ENCODE results near the gene GPRASP3. TPM values are rescaled to one million over a fixed set of nuclear protein-coding genes. Genes with fewer than 3 reads are reported as not detected.

GPRASP3 gene
- total and polyA plus RNA-seq, 4 donors: 0.87 to 12.9 (median 2.1) TPM

DNA sequence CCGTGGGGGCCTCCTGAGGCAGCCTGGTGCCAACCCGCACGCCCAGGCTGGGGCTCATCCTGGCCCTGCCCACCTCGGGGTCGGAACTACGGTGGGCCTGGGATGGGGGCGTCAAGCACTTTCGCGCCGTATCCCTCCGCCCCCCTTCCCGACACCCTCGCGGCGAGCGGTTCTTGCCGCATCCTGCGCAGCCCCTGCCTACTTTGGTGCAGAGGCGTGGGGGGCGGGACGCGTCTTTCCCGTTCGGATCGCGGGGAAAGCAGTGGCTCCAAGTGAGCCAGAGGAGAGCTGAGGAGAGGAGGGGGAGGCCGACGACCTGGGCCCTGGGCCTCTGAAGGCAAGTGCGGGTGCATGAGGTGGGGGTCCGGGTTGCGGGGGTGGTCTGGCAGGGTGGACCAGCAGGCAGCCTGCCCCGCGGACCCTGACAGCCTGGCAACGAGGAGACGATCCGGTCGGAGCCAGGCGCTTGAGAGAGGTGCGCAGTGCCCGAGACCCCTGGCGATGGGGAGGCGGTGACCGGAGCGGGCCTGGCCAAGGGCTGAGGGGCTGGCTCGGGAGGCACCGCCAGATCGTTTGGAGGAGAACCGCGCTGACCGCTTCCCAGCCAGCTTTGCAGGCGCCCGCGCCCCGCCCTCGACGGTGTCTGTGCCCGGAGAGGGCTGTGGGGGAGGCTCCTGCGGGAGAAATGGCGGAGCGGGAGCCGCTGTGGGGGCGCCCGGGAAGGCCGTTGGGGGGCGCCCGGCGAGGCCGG is 8.2 kb upstream of the GPRASP3 start, which contains the start of gene GPRASP2:
Gene GPRASP2 (plus strand): TSS at position 233 of the 751 bp plus-strand sequence. CDS start 2,422 bp downstream, outside the sequence.
- Histone ChIP-seq H3K4me3 (peak within 1 kb of the TSS; percentile 57), H3K9me3 (ENCODE audit: control insufficient read depth in 4 of 4, insufficient read depth in 3 of 4, low read length in 3 of 4) (peaks cover 0 to 3% (median 0%) of the 10 kb centered on the region in 4 donors), H3K36me3 (ENCODE audit: control insufficient read depth in 4 of 4, insufficient read depth in 4 of 4, low read length in 4 of 4) (peaks cover 0 to 2% (median 0%) of the 10 kb centered on the region in 4 donors), H3K27me3 (ENCODE audit: control insufficient read depth in 3 of 3, insufficient read depth in 3 of 3, low read length in 2 of 3) (peaks cover 0 to 3% (median 0%) of the 10 kb centered on the region in 3 donors), H3K27ac (ENCODE audit: low read depth in 1 of 2, low read length in 1 of 2) (peak within 1 kb of the TSS; percentile 55 to 81), H3K4me1 (ENCODE audit: control insufficient read depth in 5 of 5, insufficient read depth in 5 of 5, low read length in 5 of 5) (no peaks in the 10 kb centered on the region), H3K9ac (ENCODE audit: insufficient read depth in 1 of 2, low read length in 2 of 2) (peak within 1 kb of the TSS; percentile 76 to 95)
- peak; percentile 72 for ATAC-seq (ENCODE audit: insufficient read depth, low FRiP score)
- TF ChIP-seq, protein P1, sequence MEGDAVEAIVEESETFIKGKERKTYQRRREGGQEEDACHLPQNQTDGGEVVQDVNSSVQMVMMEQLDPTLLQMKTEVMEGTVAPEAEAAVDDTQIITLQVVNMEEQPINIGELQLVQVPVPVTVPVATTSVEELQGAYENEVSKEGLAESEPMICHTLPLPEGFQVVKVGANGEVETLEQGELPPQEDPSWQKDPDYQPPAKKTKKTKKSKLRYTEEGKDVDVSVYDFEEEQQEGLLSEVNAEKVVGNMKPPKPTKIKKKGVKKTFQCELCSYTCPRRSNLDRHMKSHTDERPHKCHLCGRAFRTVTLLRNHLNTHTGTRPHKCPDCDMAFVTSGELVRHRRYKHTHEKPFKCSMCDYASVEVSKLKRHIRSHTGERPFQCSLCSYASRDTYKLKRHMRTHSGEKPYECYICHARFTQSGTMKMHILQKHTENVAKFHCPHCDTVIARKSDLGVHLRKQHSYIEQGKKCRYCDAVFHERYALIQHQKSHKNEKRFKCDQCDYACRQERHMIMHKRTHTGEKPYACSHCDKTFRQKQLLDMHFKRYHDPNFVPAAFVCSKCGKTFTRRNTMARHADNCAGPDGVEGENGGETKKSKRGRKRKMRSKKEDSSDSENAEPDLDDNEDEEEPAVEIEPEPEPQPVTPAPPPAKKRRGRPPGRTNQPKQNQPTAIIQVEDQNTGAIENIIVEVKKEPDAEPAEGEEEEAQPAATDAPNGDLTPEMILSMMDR (IDR thresholded peaks at IDR 0.05; ENCODE audit: control extremely low read depth, extremely low read depth): no peak
- 0 to 32% methylated on average over 21 to 68 of the region's 68 CpGs for WGBS, 2 donors
- DNase-seq: peak; percentile 79 to 80 (median 79)

DNA sequence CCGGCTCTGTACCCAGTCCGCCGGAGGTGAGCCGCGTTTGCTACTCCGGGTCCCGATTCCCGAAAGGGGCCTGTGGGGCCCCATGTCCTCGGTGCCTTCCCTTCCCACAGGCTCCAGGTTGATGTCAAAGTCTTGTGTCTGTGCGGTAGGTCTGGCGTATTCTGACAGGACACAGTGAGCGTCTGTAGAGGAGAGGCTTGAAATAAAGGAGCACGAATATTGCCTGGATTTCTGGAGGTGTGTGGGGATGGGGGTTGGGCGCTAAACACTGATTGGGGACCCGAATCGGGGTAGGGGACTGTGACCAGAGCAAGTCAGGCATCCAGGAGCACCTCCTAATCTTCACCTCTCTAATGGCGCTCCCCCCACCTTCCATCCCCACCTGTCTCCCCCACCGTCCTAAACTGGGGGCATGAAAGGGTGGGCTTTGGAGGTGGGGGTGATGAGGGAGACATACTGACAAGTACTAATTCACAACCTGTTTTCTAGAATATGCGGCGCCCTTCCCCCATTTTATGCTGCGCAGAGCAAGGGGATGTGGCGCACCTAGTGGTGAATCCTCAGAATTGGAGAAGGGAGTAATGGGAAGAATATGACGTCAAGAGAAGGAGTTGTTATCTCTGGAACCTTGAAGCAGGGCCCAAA is 7.4 kb upstream of the GPRASP3 start:
- DNase-seq: peak; percentile 81 to 86 (median 82)
- 3 to 34% methylated on average over 16 to 23 of the region's 23 CpGs for WGBS, 2 donors
- Histone ChIP-seq H3K4me1 (ENCODE audit: control insufficient read depth in 5 of 5, insufficient read depth in 5 of 5, low read length in 5 of 5) (no peaks in the 10 kb centered on the region), H3K9me3 (ENCODE audit: control insufficient read depth in 4 of 4, insufficient read depth in 3 of 4, low read length in 3 of 4) (peaks cover 0 to 3% (median 0%) of the 10 kb centered on the region in 4 donors), H3K36me3 (ENCODE audit: control insufficient read depth in 4 of 4, insufficient read depth in 4 of 4, low read length in 4 of 4) (peaks cover 0 to 2% (median 0%) of the 10 kb centered on the region in 4 donors), H3K4me3 (peak overlapping the region; percentile 57), H3K27ac (ENCODE audit: low read depth in 1 of 2, low read length in 1 of 2) (peak overlapping the region; percentile 55 to 81), H3K9ac (ENCODE audit: insufficient read depth in 1 of 2, low read length in 2 of 2) (peak overlapping the region; percentile 76 to 95), H3K27me3 (ENCODE audit: control insufficient read depth in 3 of 3, insufficient read depth in 3 of 3, low read length in 2 of 3) (no peaks in the 10 kb centered on the region)
- ATAC-seq (ENCODE audit: insufficient read depth, low FRiP score): peak; percentile 61
- TF ChIP-seq, protein P1 (IDR thresholded peaks at IDR 0.05; ENCODE audit: control extremely low read depth, extremely low read depth): peak; percentile 23

DNA sequence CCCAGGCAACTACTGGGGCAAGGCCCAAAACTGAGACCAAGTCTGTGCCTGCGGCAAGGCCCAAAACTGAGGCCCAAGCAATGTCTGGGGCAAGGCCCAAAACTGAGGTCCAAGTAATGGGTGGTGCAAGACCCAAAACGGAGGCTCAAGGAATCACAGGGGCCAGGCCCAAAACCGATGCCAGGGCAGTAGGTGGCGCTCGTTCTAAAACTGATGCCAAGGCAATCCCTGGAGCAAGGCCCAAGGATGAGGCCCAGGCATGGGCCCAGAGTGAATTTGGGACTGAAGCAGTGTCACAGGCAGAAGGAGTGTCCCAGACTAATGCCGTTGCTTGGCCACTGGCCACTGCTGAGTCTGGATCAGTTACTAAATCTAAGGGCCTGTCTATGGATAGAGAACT is 5.5 kb upstream of the GPRASP3 start:
- no peak overlapping the region for H3K9ac ChIP-seq (ENCODE audit: insufficient read depth in 1 of 2, low read length in 2 of 2)
- no peaks in the 10 kb centered on the region for H3K4me1 ChIP-seq (ENCODE audit: control insufficient read depth in 5 of 5, insufficient read depth in 5 of 5, low read length in 5 of 5)
- H3K36me3 ChIP-seq (ENCODE audit: control insufficient read depth in 4 of 4, insufficient read depth in 4 of 4, low read length in 4 of 4): peaks cover 0 to 2% (median 0%) of the 10 kb centered on the region in 4 donors
- H3K27ac ChIP-seq (ENCODE audit: low read depth in 1 of 2, low read length in 1 of 2): no peak overlapping the region
- TF ChIP-seq, protein P1 (IDR thresholded peaks at IDR 0.05; ENCODE audit: control extremely low read depth, extremely low read depth): no peak
- peaks cover 0 to 3% (median 0%) of the 10 kb centered on the region in 4 donors for H3K9me3 ChIP-seq (ENCODE audit: control insufficient read depth in 4 of 4, insufficient read depth in 3 of 4, low read length in 3 of 4)
- ATAC-seq (ENCODE audit: insufficient read depth, low FRiP score) (no peak), DNase-seq (no peak)
- H3K4me3 ChIP-seq: no peak overlapping the region
- H3K27me3 ChIP-seq (ENCODE audit: control insufficient read depth in 3 of 3, insufficient read depth in 3 of 3, low read length in 2 of 3): no peaks in the 10 kb centered on the region
- 74 to 97% methylated on average over 6 of the region's 6 CpGs for WGBS, 2 donors

Data from lung (tissue), 12 donors.